Activated T-helper 2 cell treated with anti-CD3 and anti-CD28 coated beads, Interferon-gamma antibody, Interleukin-2, Interleukin-4, amounts not matched to agents 10 μg/mL and 5 μg/mL and 100 μg/mL, durations not matched to agents 14 hours and 24 hours and 36 hours (primary cell): Measurements from ENCODE around the gene FAM174B. TPM values are rescaled to one million over a fixed set of nuclear protein-coding genes. Genes with fewer than 3 reads are reported as not detected.

Source experiments
- DNase-seq: peaks from one replicate; pipeline ENCODE4 v3.0.0; 2021; ENCODE audit warnings: low spot score
- H3K27ac Mint-ChIP-seq: one replicate; pipeline ENCODE4 v1.8.0; 2021; ENCODE audit warnings: mixed read lengths
- H3K27me3 Mint-ChIP-seq: one replicate; pipeline ENCODE4 v1.8.0; 2021; ENCODE audit warnings: low read depth, mixed read lengths
- H3K36me3 Mint-ChIP-seq: one replicate; pipeline ENCODE4 v1.8.0; 2021; ENCODE audit warnings: low read depth, mixed read lengths
- H3K4me1 Mint-ChIP-seq: one replicate; pipeline ENCODE4 v1.8.0; 2021; ENCODE audit warnings: low read depth, mixed read lengths
- H3K4me3 Mint-ChIP-seq: one replicate; pipeline ENCODE4 v1.8.0; 2021; ENCODE audit warnings: low read depth, mild to moderate bottlenecking, moderate library complexity, mixed read lengths
- H3K9me3 Mint-ChIP-seq: one replicate; pipeline ENCODE4 v1.8.0; 2021; ENCODE audit warnings: mixed read lengths
- intact Hi-C: fragments of 100-400 bp; cut with micrococcal nuclease; formaldehyde crosslinking; loops from one replicate; pipeline ENCODE4 v1.15.1; 2023
- total RNA-seq: library from RNA; stranded (reverse); gene quantifications from 2 replicates; pipeline ENCODE4 v1.2.3, GENCODE V29; 2022

FAM174B gene
- total RNA-seq, 1 donor from 2014 or later: 3.7 TPM

DNA sequence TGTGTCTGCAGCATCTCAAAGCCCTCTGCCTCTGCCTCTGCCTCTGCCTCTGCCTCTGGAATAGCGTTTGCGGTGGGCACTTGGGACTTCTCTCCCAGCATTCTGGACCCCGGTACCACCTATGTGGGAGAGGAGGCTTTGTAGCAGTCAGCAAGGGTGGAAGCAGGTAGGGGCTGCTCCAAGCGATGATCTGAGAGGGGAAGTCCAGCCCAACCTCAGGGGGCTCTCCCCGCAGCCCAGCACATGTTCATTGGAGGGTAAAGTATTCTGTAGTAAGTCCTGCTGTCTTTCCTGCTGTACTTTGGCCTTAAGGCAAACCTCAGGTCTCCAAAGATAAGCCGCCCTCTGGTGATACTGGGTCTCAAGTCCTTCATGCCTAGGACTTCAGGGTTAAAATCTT, 68.6 kb downstream of the FAM174B start:
- H3K27ac Mint-ChIP-seq: no peak overlapping the region

DNA sequence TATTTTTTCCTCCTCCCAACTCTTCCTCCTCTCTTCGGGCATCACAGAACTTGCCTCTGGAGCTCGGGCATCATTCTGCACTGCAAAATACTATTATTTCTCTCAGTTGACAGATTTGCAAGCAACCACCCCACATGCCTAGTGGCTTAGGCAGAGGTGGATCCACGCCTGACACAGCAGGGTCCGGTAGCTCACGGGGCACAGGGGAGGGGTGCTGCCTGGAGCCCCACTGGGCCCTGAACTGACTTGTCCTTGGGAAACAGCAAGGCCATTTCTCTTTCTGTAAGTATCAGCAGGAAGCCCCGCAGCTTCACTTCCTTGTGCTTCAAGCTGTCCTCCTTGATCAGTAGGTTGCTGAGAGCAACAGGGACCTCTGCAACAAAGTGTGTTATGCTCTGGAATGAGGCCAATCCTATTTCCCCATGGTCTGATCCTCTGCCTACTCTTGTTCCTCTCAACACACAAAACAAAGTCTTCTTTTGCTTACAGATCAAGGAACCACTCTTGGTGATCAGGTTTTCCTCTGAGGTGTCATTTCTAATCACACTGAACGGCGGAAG, 69.1 kb downstream of the FAM174B start:
- no peaks in the 10 kb centered on the region for H3K36me3 Mint-ChIP-seq
- H3K9me3 Mint-ChIP-seq: no peaks in the 10 kb centered on the region
- intact Hi-C loops: no loop called here
- H3K4me1 Mint-ChIP-seq: no peaks in the 10 kb centered on the region
- H3K27me3 Mint-ChIP-seq: peaks cover 11% of the 10 kb centered on the region
- H3K27ac Mint-ChIP-seq: no peak overlapping the region
- H3K4me3 Mint-ChIP-seq: no peak overlapping the region
- DNase-seq: no peak

More for the DNA sequence above, 68.6 kb downstream of the FAM174B start:
- DNase-seq: no peak
- Mint-ChIP-seq H3K4me3 (no peak overlapping the region), H3K36me3 (no peaks in the 10 kb centered on the region), H3K4me1 (no peaks in the 10 kb centered on the region), H3K9me3 (no peaks in the 10 kb centered on the region), H3K27me3 (peaks cover 12% of the 10 kb centered on the region)
- intact Hi-C loops: no loop called here

DNA sequence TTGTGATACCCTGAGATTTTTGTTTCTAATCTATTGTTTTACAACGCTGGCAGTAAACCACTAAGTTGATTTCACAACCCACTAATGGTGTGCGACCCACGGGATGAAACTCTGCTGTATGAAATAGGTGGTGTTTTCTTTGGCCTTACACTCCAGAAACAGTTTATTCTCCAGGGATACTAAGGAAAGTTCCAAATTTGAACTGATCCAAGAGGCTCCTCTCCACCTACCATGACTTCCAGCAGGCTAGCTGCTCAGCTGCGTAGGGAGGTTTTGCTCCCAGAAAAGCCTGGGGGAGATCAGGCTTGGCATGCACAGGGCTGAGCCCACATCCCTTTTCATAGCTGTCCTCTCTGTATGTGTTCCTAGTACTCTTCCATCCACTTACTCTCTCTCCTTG, 71.5 kb downstream of the FAM174B start:
- Mint-ChIP-seq H3K4me1 (no peaks in the 10 kb centered on the region), H3K36me3 (no peaks in the 10 kb centered on the region), H3K4me3 (no peak overlapping the region), H3K27ac (no peak overlapping the region), H3K27me3 (peaks cover 11% of the 10 kb centered on the region), H3K9me3 (no peaks in the 10 kb centered on the region)
- DNase-seq: no peak
- intact Hi-C loops: no loop called here

DNA sequence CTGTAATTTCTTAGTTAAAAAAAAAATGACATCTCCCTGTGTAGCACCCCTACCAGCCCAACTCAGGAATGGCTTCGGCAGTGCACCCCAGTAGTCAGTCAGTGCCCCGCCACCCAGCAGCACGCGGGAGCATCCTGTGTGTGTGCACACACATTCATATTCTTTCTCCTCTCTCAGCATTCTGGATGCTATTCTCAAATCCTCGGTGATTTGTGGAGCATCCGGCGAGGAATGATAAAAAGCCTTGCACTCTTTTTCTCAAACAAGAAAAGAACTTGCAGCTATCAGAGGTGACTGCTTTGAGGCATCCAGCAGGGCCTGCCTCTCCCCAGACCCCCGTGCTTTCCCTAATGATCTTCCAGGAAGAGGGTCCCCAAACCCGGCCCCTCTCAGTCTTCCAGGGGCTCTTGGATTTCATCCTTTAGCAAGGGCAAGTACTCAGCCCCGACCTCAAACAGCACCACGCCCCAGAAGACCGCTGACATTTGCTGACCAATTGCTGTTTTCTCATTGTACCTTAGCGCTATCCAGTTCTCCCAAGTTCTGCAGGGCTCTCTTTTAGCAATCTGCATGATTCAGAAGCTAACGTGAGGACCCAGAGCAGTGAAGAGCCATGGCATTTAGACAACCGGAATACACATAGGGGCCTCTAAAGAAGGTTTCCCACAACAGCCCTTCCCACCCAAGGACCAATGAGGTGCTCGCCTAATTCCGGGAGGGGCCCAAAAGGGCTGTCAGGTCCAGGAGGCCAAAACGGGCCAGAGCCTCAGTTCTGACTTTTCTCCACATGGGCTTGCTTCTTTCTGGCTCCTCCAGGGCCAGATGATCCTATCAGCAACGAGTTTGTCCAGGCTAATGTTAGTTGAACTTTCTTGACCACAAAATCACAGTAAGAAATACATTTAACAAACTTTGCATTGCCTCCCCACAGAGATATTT, 72.2 kb downstream of the FAM174B start:
- Mint-ChIP-seq H3K27me3 (peaks cover 12% of the 10 kb centered on the region), H3K4me3 (no peak overlapping the region), H3K36me3 (no peaks in the 10 kb centered on the region), H3K4me1 (no peaks in the 10 kb centered on the region), H3K27ac (no peak overlapping the region), H3K9me3 (no peaks in the 10 kb centered on the region)
- no peak for DNase-seq
- intact Hi-C loops: no loop called here

DNA sequence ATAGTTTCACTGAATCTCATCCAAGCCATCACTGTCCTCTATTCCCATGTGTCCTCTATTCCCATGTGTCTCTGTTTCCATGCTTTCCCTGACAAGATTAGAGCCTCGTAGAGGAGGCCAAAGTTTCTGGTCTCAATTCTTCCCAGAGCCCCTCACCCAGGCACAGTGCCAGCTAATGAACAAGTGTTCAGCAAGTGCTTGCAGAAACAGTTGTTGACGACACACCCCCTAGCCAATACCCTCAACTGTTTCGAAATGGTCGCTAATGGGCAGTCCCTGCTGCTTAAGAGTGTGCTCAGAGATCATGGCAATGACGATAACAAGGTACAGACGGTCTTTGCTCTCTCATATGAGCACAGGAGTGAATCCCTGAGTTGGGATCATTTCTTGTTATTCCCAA, 73.4 kb downstream of the FAM174B start:
- Mint-ChIP-seq H3K4me1 (no peaks in the 10 kb centered on the region), H3K4me3 (no peak overlapping the region), H3K36me3 (no peaks in the 10 kb centered on the region), H3K9me3 (no peaks in the 10 kb centered on the region), H3K27me3 (peaks cover 12% of the 10 kb centered on the region), H3K27ac (no peak overlapping the region)
- no peak for DNase-seq
- intact Hi-C loops: no loop called here

DNA sequence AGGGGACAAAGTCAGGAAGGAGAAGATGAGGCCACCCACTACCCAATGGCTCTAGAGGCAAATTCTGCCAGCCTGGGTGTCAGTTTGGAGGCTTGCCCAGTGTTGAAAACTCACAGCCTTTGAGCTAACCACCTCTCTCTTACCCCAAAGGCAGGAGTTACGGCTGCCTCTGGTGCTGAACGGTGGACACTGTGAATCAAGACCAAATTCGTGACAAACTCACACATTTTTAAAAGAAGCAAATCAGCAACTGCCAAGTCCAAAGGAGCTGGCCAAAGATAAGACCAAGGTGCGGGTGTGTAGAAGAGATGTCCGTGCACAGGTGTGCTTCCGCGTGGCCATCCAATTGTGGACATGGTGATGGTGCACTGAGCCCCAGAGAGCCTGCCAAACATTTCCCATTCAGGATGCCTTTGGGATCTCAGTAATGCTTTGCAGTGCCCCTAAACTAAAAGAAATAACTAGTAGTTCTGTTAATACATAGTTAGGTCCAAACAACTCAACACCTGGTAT, 74.6 kb downstream of the FAM174B start:
- Mint-ChIP-seq H3K36me3 (no peaks in the 10 kb centered on the region), H3K4me3 (no peak overlapping the region), H3K9me3 (no peaks in the 10 kb centered on the region), H3K27ac (no peak overlapping the region), H3K4me1 (no peaks in the 10 kb centered on the region), H3K27me3 (peaks cover 14% of the 10 kb centered on the region)
- DNase-seq: no peak
- intact Hi-C loops: no loop called here

DNA sequence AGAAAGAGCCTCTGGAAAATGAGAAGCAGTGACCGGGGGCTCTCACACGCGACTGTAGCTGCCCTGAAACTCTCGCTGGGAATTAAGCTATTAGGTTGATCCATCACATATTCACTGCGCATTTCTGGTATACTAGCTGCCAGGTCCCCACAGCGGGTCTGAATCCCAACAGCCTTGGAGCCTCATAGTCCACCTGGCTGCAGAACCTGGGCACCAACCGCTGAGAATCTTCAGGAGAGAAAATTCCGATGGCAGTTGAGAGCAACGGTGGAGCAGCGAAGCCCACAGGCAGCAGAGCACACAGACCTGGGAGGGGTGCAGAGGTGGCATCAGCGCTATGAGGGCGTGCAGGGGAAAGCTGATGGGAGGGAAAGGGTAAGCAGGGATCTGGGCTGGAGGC, 75.1 kb downstream of the FAM174B start:
- peaks cover 12% of the 10 kb centered on the region for H3K27me3 Mint-ChIP-seq
- intact Hi-C loops: no loop called here
- no peaks in the 10 kb centered on the region for H3K36me3 Mint-ChIP-seq
- no peaks in the 10 kb centered on the region for H3K4me1 Mint-ChIP-seq
- no peak overlapping the region for H3K4me3 Mint-ChIP-seq
- H3K27ac Mint-ChIP-seq: no peak overlapping the region
- H3K9me3 Mint-ChIP-seq: no peaks in the 10 kb centered on the region
- DNase-seq: no peak

DNA sequence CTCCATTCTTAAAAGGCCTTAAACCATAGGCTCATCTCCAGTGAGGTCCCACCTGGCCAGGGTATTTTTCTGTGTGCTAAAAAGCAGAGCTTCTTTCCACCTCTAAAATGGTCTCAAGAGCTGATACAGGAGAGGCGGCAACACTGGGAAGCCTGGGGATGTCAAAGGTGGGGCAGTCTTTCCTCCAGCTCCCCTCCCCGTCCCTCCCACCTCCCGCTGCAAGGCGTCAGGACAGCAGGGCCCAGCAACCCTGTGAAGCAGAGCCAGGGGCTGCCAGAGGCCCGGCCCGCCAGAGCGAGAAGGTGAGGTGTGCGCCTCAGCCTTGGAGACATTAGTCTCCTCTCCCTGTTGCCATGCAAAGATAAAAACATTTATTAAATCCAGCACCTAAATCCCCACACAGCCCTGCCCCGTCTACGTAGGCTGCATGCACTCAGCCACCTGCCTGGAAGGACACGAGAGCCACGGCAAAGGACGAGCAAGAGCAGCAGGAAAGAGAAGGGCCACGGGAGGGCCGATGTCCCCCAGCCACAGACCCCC, 75.6 kb downstream of the FAM174B start:
- no peak overlapping the region for H3K27ac Mint-ChIP-seq
- peaks cover 12% of the 10 kb centered on the region for H3K27me3 Mint-ChIP-seq
- no peak overlapping the region for H3K4me3 Mint-ChIP-seq
- intact Hi-C loops: no loop called here
- no peaks in the 10 kb centered on the region for H3K9me3 Mint-ChIP-seq
- DNase-seq: no peak
- H3K4me1 Mint-ChIP-seq: no peaks in the 10 kb centered on the region
- H3K36me3 Mint-ChIP-seq: no peaks in the 10 kb centered on the region

DNA sequence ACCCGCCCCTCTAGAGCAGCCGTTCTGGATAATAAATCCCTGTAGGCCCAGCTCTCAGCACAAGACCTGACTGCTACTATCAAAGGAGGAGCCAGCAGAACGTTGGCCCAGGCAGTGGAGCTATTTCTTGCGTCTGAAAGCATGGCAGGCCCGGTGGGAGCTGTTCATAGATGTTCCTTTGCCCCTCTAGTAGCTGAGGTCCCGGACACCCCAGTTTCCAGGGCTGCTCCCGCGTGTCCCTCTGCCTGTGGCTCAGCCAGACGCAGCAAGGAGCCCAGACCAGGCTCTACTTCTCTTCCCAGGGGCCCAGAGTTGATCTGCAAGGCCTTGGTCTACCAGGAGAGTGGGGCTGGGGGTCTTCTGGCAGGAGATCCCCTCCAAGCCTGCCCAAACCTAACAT, 76.1 kb downstream of the FAM174B start:
- intact Hi-C loops: no loop called here
- H3K36me3 Mint-ChIP-seq: no peaks in the 10 kb centered on the region
- no peak for DNase-seq
- no peaks in the 10 kb centered on the region for H3K9me3 Mint-ChIP-seq
- H3K27ac Mint-ChIP-seq: no peak overlapping the region
- peaks cover 12% of the 10 kb centered on the region for H3K27me3 Mint-ChIP-seq
- no peaks in the 10 kb centered on the region for H3K4me1 Mint-ChIP-seq
- no peak overlapping the region for H3K4me3 Mint-ChIP-seq

DNA sequence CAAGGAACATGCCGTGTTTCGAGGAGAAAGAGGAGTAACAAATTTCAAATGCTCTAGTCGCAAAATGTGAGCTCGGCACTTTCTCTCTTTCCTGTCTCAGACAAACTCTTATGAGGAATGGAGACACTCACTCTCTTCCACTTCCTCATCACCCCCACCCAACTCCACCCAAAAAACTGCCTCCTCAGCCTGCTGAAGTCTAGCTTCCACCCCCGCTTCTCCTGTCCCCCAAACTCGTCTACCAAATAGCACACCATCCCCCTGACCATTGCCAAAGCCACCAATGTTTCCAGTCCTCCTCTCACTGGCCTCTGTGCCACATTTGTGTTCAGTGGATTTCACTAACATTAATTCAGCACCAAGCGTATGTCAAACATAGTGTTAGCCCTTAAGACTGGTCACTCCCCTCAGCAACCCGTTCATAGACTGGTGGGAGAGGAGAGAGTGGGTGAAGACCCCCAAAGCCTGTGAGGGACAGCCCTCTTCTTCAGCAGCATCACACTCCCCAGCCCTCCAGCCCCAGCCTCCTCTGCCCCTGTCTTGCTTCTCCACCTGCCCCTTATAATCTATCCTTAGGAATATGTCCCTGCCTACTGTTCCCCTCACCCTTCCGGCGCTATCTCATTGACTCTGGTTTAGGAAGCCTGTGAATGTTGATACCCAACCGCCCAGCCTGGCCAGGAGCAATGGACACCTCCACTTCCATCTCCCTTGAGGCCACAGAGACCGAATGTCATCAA, 77.3 kb downstream of the FAM174B start:
- Mint-ChIP-seq H3K9me3 (no peaks in the 10 kb centered on the region), H3K27me3 (peaks cover 12% of the 10 kb centered on the region), H3K4me3 (no peak overlapping the region), H3K4me1 (no peaks in the 10 kb centered on the region), H3K27ac (no peak overlapping the region), H3K36me3 (no peaks in the 10 kb centered on the region)
- intact Hi-C loops: no loop called here
- DNase-seq: no peak

DNA sequence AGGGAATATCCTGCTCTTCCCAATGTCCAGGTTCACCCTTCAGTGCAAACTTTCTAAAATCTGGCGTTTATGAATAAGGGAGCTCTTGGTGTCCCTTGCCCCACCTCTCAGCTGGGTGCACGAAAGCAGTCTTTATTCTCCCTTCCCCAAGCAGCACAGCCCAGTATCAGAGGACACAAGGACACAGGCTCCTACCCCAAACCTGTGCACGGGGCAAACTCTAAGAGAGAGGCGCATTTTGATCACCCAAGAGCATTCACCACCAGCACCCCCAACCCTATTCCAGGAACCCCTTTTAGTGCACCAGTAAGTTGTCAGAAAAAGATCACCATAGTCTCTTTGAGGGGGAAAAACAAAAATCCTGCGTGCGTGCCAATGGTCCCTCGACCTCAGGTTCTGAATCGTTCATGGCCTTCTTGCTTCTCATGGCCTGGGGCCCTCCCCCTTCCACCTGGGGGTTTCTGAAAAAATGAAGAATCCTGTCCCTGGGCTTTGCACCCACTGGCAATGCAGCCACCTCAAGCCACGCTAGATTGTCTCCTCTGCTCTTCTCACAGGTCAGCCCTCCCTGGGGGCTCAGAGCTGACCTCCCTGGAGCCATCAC, 78.9 kb downstream of the FAM174B start:
- Mint-ChIP-seq H3K27me3 (peaks cover 9% of the 10 kb centered on the region), H3K27ac (no peak overlapping the region), H3K9me3 (no peaks in the 10 kb centered on the region), H3K4me3 (no peak overlapping the region), H3K36me3 (no peaks in the 10 kb centered on the region), H3K4me1 (no peaks in the 10 kb centered on the region)
- no peak for DNase-seq
- intact Hi-C loops: no loop called here

DNA sequence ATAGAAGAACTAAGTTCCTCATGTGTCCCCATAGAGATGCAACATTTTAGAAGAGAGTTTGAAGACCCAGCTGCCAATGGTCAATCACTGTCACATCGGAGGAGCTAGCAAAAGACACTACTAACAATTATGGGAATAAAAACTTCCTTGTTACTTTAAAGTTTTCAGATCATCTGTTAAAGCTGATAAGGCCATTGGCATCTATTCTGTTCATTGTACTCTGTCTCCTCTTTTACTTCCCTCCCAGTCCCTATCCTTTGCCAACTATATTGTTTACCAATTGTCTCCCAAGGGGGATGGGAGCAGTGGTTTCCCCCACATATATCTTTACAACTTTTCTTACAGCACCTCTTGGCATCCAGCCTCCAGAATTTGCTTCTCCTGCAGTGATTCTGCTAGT, 81.0 kb downstream of the FAM174B start:
- H3K36me3 Mint-ChIP-seq: no peaks in the 10 kb centered on the region
- H3K4me1 Mint-ChIP-seq: no peaks in the 10 kb centered on the region
- no peaks in the 10 kb centered on the region for H3K9me3 Mint-ChIP-seq
- H3K4me3 Mint-ChIP-seq: no peak overlapping the region
- H3K27me3 Mint-ChIP-seq: peaks cover 9% of the 10 kb centered on the region
- DNase-seq: no peak
- H3K27ac Mint-ChIP-seq: no peak overlapping the region
- intact Hi-C loops: no loop called here
